NOMO-1 (cell line): Measurements from ENCODE around the gene RALGAPA1.
"Not testable (repeated sequence)": the region's sequence is repeated elsewhere in the genome, so short reads cannot be mapped to it uniquely, and the experiment has no call there.

Experiments used
- DNase-seq, 2 experiments: peaks; one replicate each; lab custom pipeline; 2025; ENCODE audit not compliant: unreplicated experiment in 2 of 2; lab: John Stamatoyannopoulos, UW

Gene RALGAPA1

DNA sequence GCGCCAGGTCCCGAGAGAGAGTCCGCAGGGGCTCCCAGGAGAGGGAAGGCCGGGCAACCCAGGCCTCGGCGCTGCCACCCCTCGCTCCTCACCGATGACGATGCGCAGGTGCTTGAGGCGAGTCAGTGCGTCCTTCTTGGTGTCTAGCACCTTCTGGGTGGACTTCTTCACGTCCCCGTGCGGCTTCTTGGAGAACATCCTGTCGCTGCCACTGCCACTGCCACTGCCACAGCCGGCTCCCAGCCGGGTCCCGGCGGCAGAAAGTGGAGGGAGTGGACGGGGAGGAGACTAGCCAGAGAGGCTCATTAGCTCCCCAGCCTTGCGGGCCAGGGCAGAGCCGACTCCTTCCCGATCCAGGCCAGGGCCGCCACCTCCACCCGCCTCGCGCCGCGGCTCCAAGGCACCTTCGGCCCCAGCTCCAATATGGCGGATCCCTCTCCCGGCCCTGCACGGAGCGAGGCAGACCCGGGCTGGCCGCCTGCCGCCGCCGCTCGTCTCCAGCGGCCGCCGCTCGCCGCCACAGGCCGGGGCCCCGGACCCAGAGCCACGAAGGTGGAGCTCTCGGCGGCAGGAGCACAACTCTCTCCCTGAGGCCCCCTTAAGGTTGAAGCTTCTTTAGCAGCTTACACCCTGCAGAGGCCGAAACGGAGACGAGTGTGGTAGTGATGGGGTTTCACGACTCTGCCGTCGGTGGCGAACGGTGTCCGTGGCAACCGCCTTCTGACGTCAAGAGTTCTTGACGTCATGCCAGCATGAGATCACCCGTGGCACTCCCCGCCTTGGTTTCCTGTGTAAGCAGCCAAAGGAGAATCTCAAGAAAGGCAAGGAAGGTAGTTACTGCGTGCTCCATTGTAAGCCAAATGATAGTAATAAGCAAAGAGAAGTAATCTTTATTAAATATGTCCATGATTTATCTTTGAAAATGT is at the start of gene RALGAPA1:
Gene RALGAPA1 (minus strand): TSS at position 658 of the 926 bp plus-strand sequence. CDS start 460 bp downstream, at position 198.
- peak; percentile 92 to 97 for DNase-seq

DNA sequence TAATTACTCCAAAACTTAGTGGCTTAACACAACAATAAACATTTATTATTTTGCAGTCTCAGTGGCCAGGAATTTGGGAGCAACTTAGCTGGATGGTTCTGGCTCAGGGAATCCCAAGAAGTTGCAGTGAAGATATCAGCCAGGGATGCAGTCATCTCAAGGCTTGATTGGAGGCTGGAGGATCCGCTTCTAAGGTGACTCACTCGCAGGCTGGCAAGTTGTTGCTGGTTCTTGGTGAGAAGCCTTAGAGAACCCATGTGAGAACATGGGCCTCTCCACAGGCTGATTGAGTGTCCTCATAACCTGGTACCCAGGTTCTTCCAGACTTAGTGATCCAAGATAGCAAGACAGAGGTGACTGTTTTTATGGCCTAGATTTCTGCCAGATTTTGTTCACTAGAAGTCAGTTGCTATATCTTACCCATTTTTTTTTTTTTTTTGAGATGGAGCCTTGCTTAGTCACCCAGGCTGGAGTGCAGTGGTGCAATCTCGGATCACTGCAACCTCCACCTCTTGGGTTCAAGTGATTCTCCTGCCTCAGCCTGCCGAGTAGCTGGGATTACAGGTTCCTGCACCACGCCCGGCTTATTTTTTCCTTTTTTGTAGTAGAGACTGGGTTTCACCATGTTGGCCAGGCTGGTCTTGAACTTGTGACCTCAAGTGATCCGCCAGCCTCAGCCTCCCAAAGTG is 49.6 kb upstream of the RALGAPA1 start:
- DNase-seq: no peak

DNA sequence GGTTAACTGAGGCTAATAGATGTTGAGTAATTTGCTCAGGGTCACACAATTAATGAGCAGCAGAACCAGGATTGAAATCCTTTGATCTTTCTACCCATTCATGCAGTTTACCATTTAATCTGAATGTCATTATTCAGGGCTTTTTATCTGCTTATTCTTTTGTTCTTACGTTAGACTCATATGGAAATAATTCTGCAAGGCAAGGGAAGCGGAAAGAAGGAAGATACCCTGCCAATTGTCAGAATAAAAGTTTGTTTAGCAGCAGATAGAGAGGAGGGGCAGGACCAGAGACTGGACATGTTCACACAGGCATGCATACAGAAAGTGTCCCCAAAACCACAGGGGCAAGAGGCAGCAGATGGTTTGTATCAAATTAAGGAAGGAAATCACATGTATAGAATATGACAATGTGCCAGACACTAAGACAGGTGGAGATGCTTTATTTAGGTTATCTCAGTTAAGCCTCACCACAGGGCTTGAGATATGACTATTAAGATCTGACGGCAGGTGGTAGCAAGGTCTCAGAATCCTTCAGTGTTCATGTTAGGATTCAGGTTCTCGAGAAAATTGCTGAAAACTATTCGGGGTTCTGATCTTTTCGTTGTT is 46.9 kb upstream of the RALGAPA1 start:
- DNase-seq: peak; percentile 4 to 19

DNA sequence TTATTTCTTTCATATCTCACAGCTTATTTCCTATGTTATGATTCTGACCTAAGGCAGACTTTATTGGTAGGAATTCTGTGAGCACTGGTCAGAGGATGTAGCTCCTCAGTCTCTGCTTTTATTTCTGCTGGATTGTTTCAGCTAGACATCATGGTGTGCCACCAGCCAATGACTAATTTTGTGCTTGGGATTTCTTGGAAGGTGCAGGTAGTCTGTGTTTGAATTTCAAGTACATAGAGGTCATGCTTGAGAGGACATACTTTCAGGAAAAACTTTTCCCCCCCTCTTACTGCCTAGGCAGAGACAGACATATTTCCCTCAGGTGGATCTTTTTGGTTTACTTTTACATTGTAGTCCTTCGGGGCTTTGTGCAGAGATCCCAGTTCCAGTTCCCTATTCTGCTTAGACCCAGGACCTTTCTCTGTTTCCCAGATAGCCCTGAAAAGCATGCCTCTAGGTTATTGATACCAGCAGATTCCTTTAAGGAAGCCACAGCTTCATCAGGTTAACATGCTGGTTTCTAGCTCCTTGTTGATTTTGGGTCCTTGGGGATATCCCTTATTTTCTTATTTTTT is 45.7 kb upstream of the RALGAPA1 start:
- no peak for DNase-seq

- no peak for DNase-seq
Observed at GRCh38 chr14:35853225-35853624, 44.1 kb upstream of the RALGAPA1 start.

DNA sequence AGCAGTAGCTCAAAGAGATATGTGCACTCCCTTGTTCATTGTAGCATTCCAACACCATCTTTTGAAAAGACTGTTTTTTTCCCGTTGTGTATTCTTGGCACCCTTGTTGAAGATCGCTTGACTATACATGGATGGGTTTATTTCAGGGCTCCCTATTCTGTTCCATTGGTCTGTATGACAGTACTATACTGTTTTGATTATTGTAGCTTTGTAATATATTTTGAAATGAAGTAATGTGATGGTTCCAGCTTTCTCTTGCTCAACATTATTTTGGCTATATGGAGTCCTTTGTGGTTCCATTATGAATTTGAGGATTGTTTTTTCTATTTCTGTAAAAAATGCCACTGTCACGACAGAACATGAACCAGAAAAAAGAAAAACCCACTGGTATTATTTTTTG is 42.7 kb upstream of the RALGAPA1 start:
- no peak for DNase-seq

GRCh38 chr14:35849122-35849521 is 40.0 kb upstream of the RALGAPA1 start:
- no peak for DNase-seq

- DNase-seq: no peak
Observed at GRCh38 chr14:35847636-35848035, 38.5 kb upstream of the RALGAPA1 start.

- DNase-seq: no peak
Observed at GRCh38 chr14:35844494-35844893, 35.4 kb upstream of the RALGAPA1 start.

DNA sequence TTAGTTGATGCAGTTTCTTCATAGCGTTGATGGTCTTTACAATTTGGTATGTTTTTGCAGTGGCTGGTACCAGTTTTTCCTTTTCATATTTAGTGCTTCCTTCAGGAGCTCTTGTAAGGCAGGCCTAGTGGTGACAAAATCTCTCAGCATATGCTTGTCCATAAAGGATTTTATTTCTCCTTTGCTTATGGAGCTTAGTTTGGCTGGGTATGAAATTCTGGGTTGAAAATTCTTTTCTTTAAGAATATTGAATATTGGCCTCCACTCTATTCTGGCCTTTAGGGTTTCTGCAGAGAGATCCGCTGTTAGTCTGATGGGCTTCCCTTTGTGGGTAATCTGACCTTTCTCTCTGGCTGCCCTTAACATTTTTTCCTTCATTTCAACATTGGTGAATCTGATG is 33.1 kb upstream of the RALGAPA1 start:
- DNase-seq: not testable (repeated sequence)

DNA sequence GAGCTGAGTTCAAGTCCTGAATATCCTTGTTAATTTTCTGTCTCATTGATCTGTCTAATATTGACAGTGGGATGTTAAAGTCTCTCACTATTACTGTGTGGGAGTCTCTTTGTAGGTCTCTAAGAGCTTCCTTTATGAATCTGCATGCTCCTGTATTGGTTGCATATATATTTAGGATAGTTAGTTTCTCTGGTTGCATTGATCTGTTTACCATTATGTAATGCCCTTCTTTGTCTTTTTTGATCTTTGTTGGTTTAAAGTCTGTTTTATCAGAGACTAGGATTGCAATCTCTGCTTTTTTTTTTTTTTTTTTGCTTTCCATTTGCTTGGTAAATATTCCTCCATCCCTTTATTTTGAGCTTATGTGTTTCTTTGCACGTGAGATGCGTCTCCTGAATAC is 32.6 kb upstream of the RALGAPA1 start:
- DNase-seq: not testable (repeated sequence)

- no peak for DNase-seq
Observed at GRCh38 chr14:35835208-35835982, 26.3 kb upstream of the RALGAPA1 start.

- DNase-seq: no peak
Observed at GRCh38 chr14:35829449-35829848, 20.4 kb upstream of the RALGAPA1 start.

DNA sequence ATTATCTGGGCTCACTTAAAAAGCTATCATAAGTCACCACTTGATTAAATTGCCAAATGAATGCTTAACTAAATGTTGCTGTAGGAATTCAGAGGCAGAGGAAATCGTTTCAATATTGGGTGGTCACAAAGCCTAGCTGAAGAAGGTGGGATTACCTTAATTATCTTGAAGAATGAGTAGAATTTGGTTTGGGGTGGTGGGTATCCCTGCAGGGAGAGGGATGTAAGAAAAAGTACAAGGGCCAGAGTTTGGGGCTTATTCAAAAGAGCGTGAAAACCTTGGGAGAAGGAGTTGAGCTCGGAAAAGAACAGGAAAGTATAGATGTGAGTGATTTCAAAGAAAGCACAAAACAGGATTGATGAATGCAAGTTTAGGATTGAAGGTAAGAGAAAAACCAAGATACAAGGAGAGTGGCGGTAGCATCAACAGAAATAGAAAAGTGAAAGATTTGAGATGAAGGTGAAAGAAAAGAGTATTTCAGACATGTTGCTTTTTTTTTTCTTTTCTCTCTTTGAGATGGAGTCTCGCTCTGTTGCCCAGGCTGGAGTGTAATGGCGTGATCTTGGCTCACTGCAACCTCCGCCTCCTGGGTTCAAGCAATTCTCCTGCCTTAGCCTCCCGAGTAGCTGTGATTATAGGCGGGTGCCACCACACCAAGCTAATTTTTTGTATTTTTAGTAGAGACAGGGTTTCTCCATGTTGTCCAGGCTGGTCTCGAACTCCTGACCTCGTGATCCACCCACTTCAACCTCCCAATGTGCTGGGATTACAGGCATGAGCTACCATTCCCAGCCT is 18.8 kb upstream of the RALGAPA1 start:
- no peak for DNase-seq

- DNase-seq: no peak
Observed at GRCh38 chr14:35826952-35827416, 17.9 kb upstream of the RALGAPA1 start.

GRCh38 chr14:35826218-35826951 is 17.3 kb upstream of the RALGAPA1 start, which contains the start of gene BRMS1L:
Gene BRMS1L (plus strand): TSS chr14:35826338. CDS start chr14:35826517, 179 bp downstream.
- DNase-seq: peak; percentile 97 to 99

DNA sequence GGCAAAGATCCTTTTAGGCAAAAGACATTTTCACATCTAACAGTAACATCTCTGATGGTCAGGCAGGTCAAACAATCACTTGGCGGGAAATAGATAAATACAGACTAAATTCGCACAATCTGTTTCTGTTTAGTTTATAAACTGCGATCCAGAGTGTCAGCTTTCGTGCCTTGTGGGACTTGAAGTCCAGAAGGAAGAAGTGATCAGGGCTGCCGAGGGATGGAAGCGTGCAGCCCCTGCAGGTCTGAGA is 16.8 kb upstream of the RALGAPA1 start:
- DNase-seq: no peak

GRCh38 chr14:35824446-35825165 is 15.5 kb upstream of the RALGAPA1 start:
- DNase-seq: not testable (repeated sequence)
